H9 (cell line): ENCODE results near the gene CCBE1. TPM values are rescaled to one million over a fixed set of nuclear protein-coding genes. Genes with fewer than 3 reads are reported as not detected.

Source experiments
- DNase-seq: peaks from one replicate; pipeline ENCODE4 v3.0.0-alpha.2; 2017
- H2AFZ ChIP-seq: one replicate; pipeline ENCODE4 v1.6.1; 2013; ENCODE audit warnings: mild to moderate bottlenecking, low read length, control low read depth, moderate library complexity
- H2AK5ac ChIP-seq: 2 replicates; pipeline ENCODE4 v1.6.1; 2013; ENCODE audit warnings: low read length, control low read depth, mixed read lengths; ENCODE audit not compliant: insufficient read length
- H2BK120ac ChIP-seq: one replicate; pipeline ENCODE4 v1.6.1; 2013; ENCODE audit warnings: low read depth, mild to moderate bottlenecking, low read length, control low read depth, inconsistent platforms; ENCODE audit not compliant: poor library complexity, severe bottlenecking
- H2BK12ac ChIP-seq: 2 replicates; pipeline ENCODE4 v1.6.1; 2013; ENCODE audit warnings: low read length, control low read depth, mixed read lengths, low read depth; ENCODE audit not compliant: insufficient read length
- H2BK15ac ChIP-seq: 2 replicates; pipeline ENCODE4 v1.6.1; 2013; ENCODE audit warnings: low read depth, low read length, control low read depth
- H2BK20ac ChIP-seq: one replicate; pipeline ENCODE4 v1.6.1; 2013; ENCODE audit warnings: low read depth, mild to moderate bottlenecking, low read length, control low read depth, inconsistent platforms; ENCODE audit not compliant: poor library complexity, severe bottlenecking
- H2BK5ac ChIP-seq: 2 replicates; pipeline ENCODE4 v1.6.1; 2013; ENCODE audit warnings: low read length, control low read depth, mixed read lengths; ENCODE audit not compliant: insufficient read length
- H3K14ac ChIP-seq: 2 replicates; pipeline ENCODE4 v1.6.1; 2013; ENCODE audit warnings: low read length, control low read depth; ENCODE audit not compliant: insufficient read depth
- H3K18ac ChIP-seq: 2 replicates; pipeline ENCODE4 v1.6.1; 2013; ENCODE audit warnings: low read depth, mild to moderate bottlenecking, mixed read lengths, low read length, control low read depth; ENCODE audit not compliant: insufficient read length
- H3K23ac ChIP-seq: 2 replicates; pipeline ENCODE4 v1.6.1; 2013; ENCODE audit warnings: low read length, control low read depth, mixed read lengths, low read depth; ENCODE audit not compliant: insufficient read length
- H3K23me2 ChIP-seq: 2 replicates; pipeline ENCODE4 v1.6.1; 2013; ENCODE audit warnings: low read depth, mild to moderate bottlenecking, mixed read lengths, low read length, control low read depth; ENCODE audit not compliant: insufficient read length, poor library complexity, severe bottlenecking
- H3K27ac ChIP-seq: 2 replicates; pipeline ENCODE4 v1.5.1; 2013; ENCODE audit warnings: low read length, control low read depth, mixed read lengths, low read depth; ENCODE audit not compliant: insufficient read length
- H3K27me3 ChIP-seq: 2 replicates; pipeline ENCODE4 v1.6.1; 2013; ENCODE audit warnings: low read length, control low read depth, inconsistent platforms; ENCODE audit not compliant: insufficient read depth
- H3K4ac ChIP-seq: 2 replicates; pipeline ENCODE4 v1.6.1; 2013; ENCODE audit warnings: low read depth, mild to moderate bottlenecking, control low read depth, inconsistent platforms, low read length, moderate library complexity
- H3K4me1 ChIP-seq: 2 replicates; pipeline ENCODE4 v1.6.1; 2013; ENCODE audit warnings: low read length, control low read depth, inconsistent platforms; ENCODE audit not compliant: insufficient read depth
- H3K4me2 ChIP-seq: 2 replicates; pipeline ENCODE4 v1.6.1; 2013; ENCODE audit warnings: low read length, control low read depth, mixed read lengths; ENCODE audit not compliant: insufficient read length, insufficient read depth
- H3K56ac ChIP-seq: 2 replicates; pipeline ENCODE4 v1.6.1; 2013; ENCODE audit warnings: low read depth, mild to moderate bottlenecking, mixed read lengths, low read length, control low read depth; ENCODE audit not compliant: insufficient read length
- H3K79me1 ChIP-seq: 2 replicates; pipeline ENCODE4 v1.6.1; 2013; ENCODE audit warnings: low read depth, mild to moderate bottlenecking, moderate library complexity, low read length, control low read depth, inconsistent platforms; ENCODE audit not compliant: insufficient read depth, poor library complexity, severe bottlenecking
- H3K79me2 ChIP-seq: 2 replicates; pipeline ENCODE4 v1.6.1; 2013; ENCODE audit warnings: low read length, control low read depth, inconsistent platforms; ENCODE audit not compliant: insufficient read depth
- H3K9ac ChIP-seq: 2 replicates; pipeline ENCODE4 v1.6.1; 2013; ENCODE audit warnings: low read length, control low read depth, mixed read lengths; ENCODE audit not compliant: insufficient read length; ENCODE audit errors: extremely low read depth
- H3K9me3 ChIP-seq: one replicate; pipeline ENCODE4 v1.6.1; 2013; ENCODE audit warnings: low read depth, low read length, inconsistent platforms; ENCODE audit not compliant: control insufficient read depth
- H3T11ph ChIP-seq: one replicate; pipeline ENCODE4 v1.6.1; 2013; ENCODE audit warnings: mild to moderate bottlenecking, low read length, control low read depth, inconsistent platforms
- H4K20me1 ChIP-seq: one replicate; pipeline ENCODE4 v1.6.1; 2013; ENCODE audit not compliant: control insufficient read depth, insufficient read length, insufficient read depth
- H4K5ac ChIP-seq: 2 replicates; pipeline ENCODE4 v1.6.1; 2013; ENCODE audit warnings: low read depth, mild to moderate bottlenecking, mixed read lengths, low read length, control low read depth; ENCODE audit not compliant: insufficient read length
- H4K8ac ChIP-seq: replicated peaks from 2 replicates; pipeline ENCODE4 v1.6.1; 2013; ENCODE audit warnings: low read length, control low read depth, mixed read lengths, low read depth; ENCODE audit not compliant: insufficient read length
- H4K91ac ChIP-seq: 2 replicates; pipeline ENCODE4 v1.6.1; 2013; ENCODE audit warnings: low read depth, mild to moderate bottlenecking, moderate library complexity, mixed read lengths, low read length, control low read depth; ENCODE audit not compliant: insufficient read length
- H3K27ac Mint-ChIP-seq, 3 experiments: 2 replicates in 2 of 3; 3 replicates in 1 of 3; pipeline ENCODE4 v1.8.0; 2020 to 2021; ENCODE audit warnings: mixed read lengths in 3 of 3, mild to moderate bottlenecking in 1 of 3, moderate library complexity in 1 of 3
- H3K27me3 Mint-ChIP-seq: 2 replicates; pipeline ENCODE4 v1.8.0; 2021; ENCODE audit warnings: low read depth, mild to moderate bottlenecking, moderate library complexity, mixed read lengths
- H3K36me3 Mint-ChIP-seq, 3 experiments: 2 replicates in 2 of 3; 3 replicates in 1 of 3; pipeline ENCODE4 v1.8.0; 2020 to 2021; ENCODE audit warnings: low read depth in 3 of 3, mixed read lengths in 3 of 3; ENCODE audit not compliant: insufficient read depth in 1 of 3
- H3K4me1 Mint-ChIP-seq, 2 experiments: 2 replicates each; pipeline ENCODE4 v1.8.0; 2020; ENCODE audit warnings: mixed read lengths in 2 of 2
- H3K4me3 Mint-ChIP-seq, 2 experiments: 2 replicates in 1 of 2; 3 replicates in 1 of 2; pipeline ENCODE4 v1.8.0; 2020 to 2021; ENCODE audit warnings: mild to moderate bottlenecking in 2 of 2, mixed read lengths in 2 of 2, moderate library complexity in 1 of 2
- H3K9me3 Mint-ChIP-seq, 2 experiments: 2 replicates in 1 of 2; 3 replicates in 1 of 2; pipeline ENCODE4 v1.8.0; 2020; ENCODE audit warnings: mild to moderate bottlenecking in 2 of 2, mixed read lengths in 2 of 2, moderate library complexity in 1 of 2
- CTCF ChIP-seq: fragments of 200-600 bp; sonication (generic); conservative IDR thresholded peaks from 3 replicates; pipeline ENCODE4 v1.8.0; 2021; ENCODE audit warnings: antibody characterized with exemption, mild to moderate bottlenecking
- WGBS: extraction: QIAGEN DNeasy Blood & Tissue Kit; methylation state at CpG from one replicate; pipeline ENCODE4 v1.1.7; 2013; ENCODE audit warnings: missing lambda C conversion rate, low lambda C conversion rate, mixed read lengths; ENCODE audit not compliant: insufficient read length; ENCODE audit errors: extremely low coverage; 5-methylcytosine and 5-hydroxymethylcytosine counted together
- total RNA-seq: library from RNA; stranded (reverse); gene quantifications from 2 replicates; pipeline ENCODE4 v1.2.1, GENCODE V29; 2021

The CCBE1 gene
- total RNA-seq, 1 experiment from 2014 or later, result 0.39 TPM

GRCh38 chr18:59540780-59541179 is 156.4 kb downstream of the CCBE1 start:
- Histone ChIP-seq H3K79me2 (no peaks in the 10 kb centered on the region), H3K79me1 (no peaks in the 10 kb centered on the region), H3K14ac (no peak overlapping the region), H3K4me2 (no peak overlapping the region), H2BK15ac (no peak overlapping the region), H4K20me1 (no peaks in the 10 kb centered on the region), H4K5ac (no peak overlapping the region), H3K27ac (no peak overlapping the region), H3K4me1 (no peaks in the 10 kb centered on the region), H3K23me2 (no peaks in the 10 kb centered on the region), H3T11ph (no peak overlapping the region), H3K9ac (no peak overlapping the region), H2BK12ac (no peak overlapping the region), H3K4ac (no peak overlapping the region), H2AFZ (no peak overlapping the region), H2AK5ac (no peak overlapping the region), H2BK20ac (no peak overlapping the region), H2BK120ac (no peak overlapping the region), H4K91ac (no peak overlapping the region), H4K8ac (no peak overlapping the region), H3K9me3 (no peaks in the 10 kb centered on the region), H3K18ac (no peak overlapping the region), H2BK5ac (no peak overlapping the region), H3K27me3 (no peaks in the 10 kb centered on the region), H3K56ac (no peak overlapping the region), H3K23ac (no peak overlapping the region)
- DNase-seq, result no peak
- H3K4me3 Mint-ChIP-seq, result no peak overlapping the region
- WGBS, result no CpG with 5 or more reads among the region's 3 CpGs
- no peak overlapping the region for H3K27ac Mint-ChIP-seq
- H3K9me3 Mint-ChIP-seq, result no peaks in the 10 kb centered on the region
- TF ChIP-seq CTCF, result no peak
- H3K4me1 Mint-ChIP-seq, result peaks cover 3 to 4% of the 10 kb centered on the region in 2 experiments; a peak in 2 of 4 replicates
- no peaks in the 10 kb centered on the region; the same call in 1 of the 2 replicates for H3K27me3 Mint-ChIP-seq
- H3K36me3 Mint-ChIP-seq, result no peaks in the 10 kb centered on the region
